Psoas muscle (tissue), 8 donors: Measurements from ENCODE around the gene MPPED1. TPM values are rescaled to one million over a fixed set of nuclear protein-coding genes. Genes with fewer than 3 reads are reported as not detected.

Experiments used
- ATAC-seq, 4 donors: fragments of 200-7000 bp; cut with Tn5 transposase; one replicate each; pipeline ENCODE4 v1.9.1; 2020; ENCODE audit warnings: moderate library complexity in 3 of 4, mild to moderate bottlenecking in 2 of 4
- DNase-seq, 2 donors: peaks; one replicate each; pipeline ENCODE4 v3.0.0-alpha.2; 2020
- H3K27ac ChIP-seq: fragments of 200-600 bp; one replicate; pipeline ENCODE4 v1.8.0; 2022
- H3K27me3 ChIP-seq, 3 donors: fragments of 200-600 bp in 1 of 3; one replicate each; pipeline versions ENCODE4 v1.6.1 to v1.8.0; 2013 to 2022; ENCODE audit warnings: low read length in 2 of 3, mild to moderate bottlenecking in 2 of 3, moderate library complexity in 1 of 3; ENCODE audit not compliant: insufficient read depth in 3 of 3
- H3K36me3 ChIP-seq, 2 donors: fragments of 200-600 bp in 1 of 2; one replicate each; pipeline versions ENCODE4 v1.6.1 to v1.8.0; 2013 to 2022; ENCODE audit warnings: low read depth in 1 of 2, mild to moderate bottlenecking in 1 of 2, moderate library complexity in 1 of 2; ENCODE audit not compliant: insufficient read depth in 1 of 2
- H3K4me1 ChIP-seq: fragments of 200-600 bp; one replicate; pipeline ENCODE4 v1.8.0; 2022
- H3K4me3 ChIP-seq: fragments of 200-600 bp; one replicate; pipeline ENCODE4 v1.8.0; 2022; ENCODE audit warnings: mild to moderate bottlenecking
- H3K9me3 ChIP-seq: fragments of 200-600 bp; one replicate; pipeline ENCODE4 v1.8.0; 2022
- WGBS, 3 donors: extraction: QIAGEN DNeasy Blood & Tissue Kit; methylation state at CpG; one replicate each; pipeline versions ENCODE4 v1.1.6 to v1.1.7; 2013; 5-methylcytosine and 5-hydroxymethylcytosine counted together
- intact Hi-C, 2 donors: fragments of 100-400 bp; cut with DNase I; formaldehyde crosslinking; loops; one replicate each; pipeline versions ENCODE4 v1.11.0 to v1.14.2; 2022
- polyA plus RNA-seq, 3 donors: library from polyadenylated mRNA; stranded (reverse); fragments of 200-250 nt; gene quantifications; one replicate each; pipeline ENCODE4 v1.2.3, GENCODE V29; 2013
- total RNA-seq, 4 donors: library from RNA; stranded (reverse); fragmentation: NEBNext Ultra II Directional in 2 of 4; extraction: Animal tissue kit (Norgen Biotek cat#: 25700) in 2 of 4; gene quantifications; one replicate each; pipeline versions ENCODE4 v1.2.1 to v1.2.4, GENCODE V29; 2021 to 2023
- TF ChIP-seq, protein P1 (sequence below): fragments of 200-600 bp; IDR thresholded peaks from one replicate; pipeline ENCODE4 v1.8.0; 2022; ENCODE audit warnings: antibody characterized with exemption
- donor health status: healthy with polysubstance abuse.
- donor health status: DM: no; HTN: no; CAD: no; lungs with moderate emphysema.
- donor health status: Bipolar disorder and iron deficiency.
- donor health status: healthy.
- donor health status: DM: yes; HTN: yes; CAD: no.
- donor health status: DM: no; HTN: no; CAD: no.
- donor health status: DM: no; HTN: no; CAD: no.
- donor health status: DM: yes; HTN: yes; CAD: no.

Gene MPPED1
- total and polyA plus RNA-seq, 7 donors, result 0.04 to 0.10 TPM; not detected in 5

- intact Hi-C loops, result no loop called here
- Histone ChIP-seq H3K27me3 (peaks cover 0 to 53% (median 2%) of the 10 kb centered on the region in 3 donors), H3K36me3 (no peaks in the 10 kb centered on the region), H3K9me3 (peaks cover 8% of the 10 kb centered on the region), H3K4me1 (no peaks in the 10 kb centered on the region), H3K4me3 (no peak overlapping the region), H3K27ac (no peak overlapping the region)
- TF ChIP-seq, protein P1, sequence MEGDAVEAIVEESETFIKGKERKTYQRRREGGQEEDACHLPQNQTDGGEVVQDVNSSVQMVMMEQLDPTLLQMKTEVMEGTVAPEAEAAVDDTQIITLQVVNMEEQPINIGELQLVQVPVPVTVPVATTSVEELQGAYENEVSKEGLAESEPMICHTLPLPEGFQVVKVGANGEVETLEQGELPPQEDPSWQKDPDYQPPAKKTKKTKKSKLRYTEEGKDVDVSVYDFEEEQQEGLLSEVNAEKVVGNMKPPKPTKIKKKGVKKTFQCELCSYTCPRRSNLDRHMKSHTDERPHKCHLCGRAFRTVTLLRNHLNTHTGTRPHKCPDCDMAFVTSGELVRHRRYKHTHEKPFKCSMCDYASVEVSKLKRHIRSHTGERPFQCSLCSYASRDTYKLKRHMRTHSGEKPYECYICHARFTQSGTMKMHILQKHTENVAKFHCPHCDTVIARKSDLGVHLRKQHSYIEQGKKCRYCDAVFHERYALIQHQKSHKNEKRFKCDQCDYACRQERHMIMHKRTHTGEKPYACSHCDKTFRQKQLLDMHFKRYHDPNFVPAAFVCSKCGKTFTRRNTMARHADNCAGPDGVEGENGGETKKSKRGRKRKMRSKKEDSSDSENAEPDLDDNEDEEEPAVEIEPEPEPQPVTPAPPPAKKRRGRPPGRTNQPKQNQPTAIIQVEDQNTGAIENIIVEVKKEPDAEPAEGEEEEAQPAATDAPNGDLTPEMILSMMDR, result no peak
- DNase-seq (no peak), ATAC-seq (no peak)
- 39 to 41% (median 41%) methylated on average over 8 of the region's 8 CpGs for WGBS, 3 donors
Observed at GRCh38 chr22:43377896-43378704, 33.7 kb upstream of the MPPED1 start.

DNA sequence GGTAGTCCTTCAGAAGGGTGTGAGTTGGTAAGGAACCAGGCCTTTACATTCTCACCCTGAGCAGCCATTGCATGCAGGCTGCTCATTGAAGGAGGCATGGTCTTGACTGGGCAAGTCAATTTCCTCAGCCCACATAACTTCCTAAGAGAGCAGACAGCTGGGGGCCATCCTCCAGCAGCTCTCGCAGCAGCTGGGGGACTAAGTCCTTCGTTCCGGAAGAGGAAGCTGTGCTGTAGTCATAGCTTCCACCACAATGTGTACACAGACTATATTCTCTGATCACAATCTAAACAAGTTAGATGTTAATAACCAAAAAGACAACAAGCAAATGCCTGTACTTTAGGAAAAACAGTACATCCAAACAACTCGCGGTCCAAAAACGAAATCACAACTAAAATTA is 30.1 kb upstream of the MPPED1 start:
- WGBS, 3 donors, result 59 to 61% (median 61%) methylated on average over 6 of the region's 6 CpGs
- no peak overlapping the region for H3K27ac ChIP-seq
- no peak for ATAC-seq
- TF ChIP-seq, protein P1, result no peak
- no peaks in the 10 kb centered on the region for H3K36me3 ChIP-seq
- H3K4me3 ChIP-seq, result no peak overlapping the region
- intact Hi-C loops, result no loop called here
- no peak for DNase-seq
- H3K4me1 ChIP-seq, result no peaks in the 10 kb centered on the region
- no peaks in the 10 kb centered on the region for H3K9me3 ChIP-seq
- H3K27me3 ChIP-seq, result peaks cover 0 to 60% (median 2%) of the 10 kb centered on the region in 3 donors

DNA sequence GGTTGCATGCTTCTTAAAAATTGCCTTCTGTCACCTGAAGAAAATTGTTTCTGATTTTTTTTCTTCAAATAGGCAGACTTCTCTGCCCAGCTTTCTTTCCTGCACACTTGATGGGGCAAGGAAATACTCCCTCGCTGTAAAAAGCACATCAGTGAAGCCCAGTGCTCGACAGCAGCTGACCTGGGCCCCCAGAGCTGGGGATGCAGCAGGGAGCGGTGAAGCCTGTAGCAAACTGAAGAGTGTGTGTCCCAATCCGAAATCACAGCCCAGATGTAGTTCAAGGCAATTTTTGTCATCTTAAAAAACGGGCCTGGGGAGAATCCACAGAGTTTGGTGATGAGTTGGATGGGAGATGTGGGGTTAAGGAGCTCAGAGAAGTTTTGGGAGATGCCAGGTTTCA is 27.0 kb upstream of the MPPED1 start:
- Histone ChIP-seq H3K9me3 (no peaks in the 10 kb centered on the region), H3K4me1 (no peaks in the 10 kb centered on the region), H3K4me3 (no peak overlapping the region), H3K36me3 (no peaks in the 10 kb centered on the region), H3K27ac (no peak overlapping the region), H3K27me3 (peaks cover 0 to 63% (median 5%) of the 10 kb centered on the region in 3 donors)
- intact Hi-C loops, result loop anchor here (1.0 to 5.0 kb wide), 5 partner anchors 110 to 1242 kb away; no protein-coding TSS in a partner anchor
- ATAC-seq (no peak), DNase-seq (no peak)
- TF ChIP-seq, protein P1, result no peak
- WGBS, 3 donors, result 53 to 58% (median 55%) methylated on average over 5 of the region's 5 CpGs

GRCh38 chr22:43385770-43386641 is 25.8 kb upstream of the MPPED1 start:
- TF ChIP-seq, protein P1, result peak; percentile 85
- Histone ChIP-seq H3K36me3 (no peaks in the 10 kb centered on the region), H3K4me1 (no peaks in the 10 kb centered on the region), H3K27me3 (peaks cover 0 to 59% (median 5%) of the 10 kb centered on the region in 3 donors), H3K27ac (no peak overlapping the region), H3K4me3 (no peak overlapping the region), H3K9me3 (no peaks in the 10 kb centered on the region)
- WGBS, 3 donors, result 5 to 8% (median 6%) methylated on average over 20 of the region's 20 CpGs
- intact Hi-C loops, result loop anchor here (1.0 to 5.0 kb wide), 5 partner anchors 111 to 1241 kb away; no protein-coding TSS in a partner anchor
- DNase-seq (peak; percentile 71 to 86), ATAC-seq (peak; percentile 83 to 93 (median 86))
